TTC549 (cell line): ENCODE measurements around the gene PIGO.
A peak's percentile ranks its signal among the peaks of the same experiment; 100 is the strongest.

Experiments used
- FAIRE-seq: peaks from 2 replicates; lab custom pipeline; 2012; peaks lifted over from hg19 to GRCh38; lab: Jason Lieb, UNC

The PIGO gene

GRCh38 chr9:35096035-35096849, at the start of gene PIGO:
TSS of gene PIGO (minus strand) at chr9:35096591. CDS start at chr9:35095565, 1,026 bp downstream.
- no peak for FAIRE-seq

GRCh38 chr9:35142037-35142436, 45.6 kb upstream of the PIGO start:
- FAIRE-seq, result no peak

GRCh38 chr9:35140093-35140492, 43.7 kb upstream of the PIGO start:
- FAIRE-seq, result no peak

- FAIRE-seq, result no peak
These were observed 40.5 kb upstream of the PIGO start for GRCh38 chr9:35136866-35137265.

- FAIRE-seq, result no peak
These were observed 39.6 kb upstream of the PIGO start for GRCh38 chr9:35135988-35136387.

GRCh38 chr9:35134920-35135319, 38.5 kb upstream of the PIGO start:
- no peak for FAIRE-seq

- FAIRE-seq, result peak; percentile 41
These were observed 20.6 kb upstream of the PIGO start for GRCh38 chr9:35116898-35117551.

GRCh38 chr9:35116539-35116897, 20.1 kb upstream of the PIGO start:
- no peak for FAIRE-seq

GRCh38 chr9:35115680-35116538, 19.5 kb upstream of the PIGO start, which contains the start of gene ATOSB:
TSS of gene ATOSB (minus strand) at chr9:35115862. CDS start at chr9:35108274, 7,588 bp downstream.
- FAIRE-seq, result peak; percentile 89

GRCh38 chr9:35114840-35115628, 18.6 kb upstream of the PIGO start:
- no peak for FAIRE-seq

GRCh38 chr9:35114113-35114839, 17.9 kb upstream of the PIGO start:
- peak; percentile 87 for FAIRE-seq

GRCh38 chr9:35112257-35113020, 16.0 kb upstream of the PIGO start:
- no peak for FAIRE-seq

GRCh38 chr9:35111001-35111933, 14.9 kb upstream of the PIGO start:
- peak; percentile 46 for FAIRE-seq

- no peak for FAIRE-seq
These were observed 14.0 kb upstream of the PIGO start for GRCh38 chr9:35110327-35110761.

- FAIRE-seq, result no peak
These were observed 12.7 kb upstream of the PIGO start for GRCh38 chr9:35108946-35109575.

- no peak for FAIRE-seq
These were observed 12.1 kb upstream of the PIGO start for GRCh38 chr9:35108461-35108860.

- FAIRE-seq, result no peak
These were observed 11.2 kb upstream of the PIGO start for GRCh38 chr9:35107297-35108290.
